WTC11 (cell line): ENCODE data around the gene ALDH9A1. TPM values are rescaled to one million over a fixed set of nuclear protein-coding genes. Genes with fewer than 3 reads are reported as not detected.
A peak's percentile ranks its signal among the peaks of the same experiment; 100 is the strongest.

Experiments
- ATAC-seq: fragments of 200-7000 bp; cut with Tn5 transposase; 2 replicates; pipeline ENCODE4 v1.10.0; 2021; ENCODE audit warnings: mild to moderate bottlenecking, moderate library complexity
- CTCF ChIA-PET: fragments of 300-600 bp; sonication (Branson Sonifier 250); formaldehyde crosslinking; loops from one replicate; lab custom pipeline; 2021; ENCODE audit warnings: antibody characterized with exemption; lab: Charles Lee
- POLR2A ChIA-PET: fragments of 350-600 bp; sonication (Branson Sonifier 250); formaldehyde crosslinking; loops from one replicate; lab custom pipeline; 2021; ENCODE audit warnings: antibody characterized with exemption; lab: Charles Lee
- DNase-seq: peaks from one replicate; pipeline ENCODE4 v3.0.0; 2021; ENCODE audit warnings: low spot score
- H3K27ac Mint-ChIP-seq: 2 replicates; pipeline ENCODE4 v1.8.0; 2021; ENCODE audit warnings: mixed read lengths
- H3K27me3 Mint-ChIP-seq: 2 replicates; pipeline ENCODE4 v1.8.0; 2021; ENCODE audit warnings: low read depth, mild to moderate bottlenecking, moderate library complexity, mixed read lengths
- H3K36me3 Mint-ChIP-seq: 2 replicates; pipeline ENCODE4 v1.8.0; 2021; ENCODE audit warnings: mixed read lengths
- H3K4me1 Mint-ChIP-seq: 2 replicates; pipeline ENCODE4 v1.8.0; 2022; ENCODE audit warnings: mixed read lengths
- H3K4me3 Mint-ChIP-seq: 2 replicates; pipeline ENCODE4 v1.8.0; 2021; ENCODE audit warnings: mild to moderate bottlenecking, moderate library complexity, mixed read lengths
- H3K9me3 Mint-ChIP-seq: 2 replicates; pipeline ENCODE4 v1.8.0; 2021; ENCODE audit warnings: mixed read lengths
- ATF6 ChIP-seq: sonication (generic); formaldehyde crosslinking; IDR thresholded peaks from 2 replicates; pipeline ENCODE4 v1.8.1; 2023; ENCODE audit warnings: mild to moderate bottlenecking, missing genetic modification reagents
- HMGXB4 ChIP-seq: sonication (generic); formaldehyde crosslinking; IDR thresholded peaks from 2 replicates; pipeline ENCODE4 v1.8.1; 2023; ENCODE audit warnings: mild to moderate bottlenecking, moderate library complexity, missing genetic modification reagents
- IRF1 ChIP-seq: sonication (generic); formaldehyde crosslinking; IDR thresholded peaks from 2 replicates; pipeline ENCODE4 v1.8.0; 2023; ENCODE audit warnings: missing genetic modification reagents
- JAZF1 ChIP-seq: fragments of 250-450 bp; sonication (Bioruptor Pico); IDR thresholded peaks from 2 replicates; pipeline ENCODE4 v1.9.0; 2021; ENCODE audit warnings: moderate library complexity, mild to moderate bottlenecking, inconsistent platforms
- MAX ChIP-seq: sonication (generic); formaldehyde crosslinking; IDR thresholded peaks from 2 replicates; pipeline ENCODE4 v1.8.0; 2022; ENCODE audit warnings: mild to moderate bottlenecking, missing genetic modification reagents
- NFATC4 ChIP-seq: fragments of 250-450 bp; sonication (Bioruptor Pico); IDR thresholded peaks from 2 replicates; pipeline ENCODE4 v1.9.0; 2021; ENCODE audit warnings: mild to moderate bottlenecking
- RORB ChIP-seq: fragments of 250-450 bp; sonication (Bioruptor Pico); IDR thresholded peaks from 2 replicates; pipeline ENCODE4 v1.9.0; 2021; ENCODE audit warnings: mild to moderate bottlenecking
- SMAD4 ChIP-seq: sonication (generic); formaldehyde crosslinking; IDR thresholded peaks from 2 replicates; pipeline ENCODE4 v1.8.0; 2022; ENCODE audit warnings: mild to moderate bottlenecking, missing genetic modification reagents
- SP1 ChIP-seq: sonication (generic); formaldehyde crosslinking; conservative IDR thresholded peaks from 2 replicates; pipeline ENCODE4 v1.8.1; 2022; ENCODE audit warnings: missing genetic modification reagents
- TEAD1 ChIP-seq: sonication (generic); formaldehyde crosslinking; IDR thresholded peaks from 2 replicates; pipeline ENCODE4 v1.8.0; 2022; ENCODE audit warnings: mild to moderate bottlenecking, missing genetic modification reagents
- TP53 ChIP-seq: sonication (generic); formaldehyde crosslinking; IDR thresholded peaks from 2 replicates; pipeline ENCODE4 v1.8.1; 2023; ENCODE audit warnings: mild to moderate bottlenecking, missing genetic modification reagents
- USF2 ChIP-seq: sonication (generic); formaldehyde crosslinking; IDR thresholded peaks from 2 replicates; pipeline ENCODE4 v1.8.1; 2023; ENCODE audit warnings: mild to moderate bottlenecking, missing genetic modification reagents, moderate library complexity
- ZBTB21 ChIP-seq: sonication (generic); formaldehyde crosslinking; IDR thresholded peaks from 2 replicates; pipeline ENCODE4 v1.8.1; 2023; ENCODE audit warnings: mild to moderate bottlenecking, missing genetic modification reagents, borderline replicate concordance
- ZNF263 ChIP-seq: sonication (generic); formaldehyde crosslinking; IDR thresholded peaks from 2 replicates; pipeline ENCODE4 v1.8.1; 2022; ENCODE audit warnings: low read depth, mild to moderate bottlenecking, moderate library complexity, missing genetic modification reagents
- ZNF317 ChIP-seq: sonication (generic); formaldehyde crosslinking; IDR thresholded peaks from 2 replicates; pipeline ENCODE4 v1.8.1; 2023; ENCODE audit warnings: low read depth, mild to moderate bottlenecking, moderate library complexity, missing genetic modification reagents, borderline replicate concordance
- ZNF423 ChIP-seq: fragments of 250-450 bp; sonication (Bioruptor Pico); IDR thresholded peaks from 2 replicates; pipeline ENCODE4 v2.1.2; 2022; ENCODE audit warnings: mild to moderate bottlenecking, moderate library complexity
- ZNF425 ChIP-seq: fragments of 250-450 bp; sonication (Bioruptor Pico); conservative IDR thresholded peaks from 2 replicates; pipeline ENCODE4 v1.9.0; 2021; ENCODE audit warnings: mild to moderate bottlenecking
- ZNF671 ChIP-seq: fragments of 250-450 bp; sonication (Bioruptor Pico); IDR thresholded peaks from 2 replicates; pipeline ENCODE4 v1.8.0; 2021; ENCODE audit warnings: mild to moderate bottlenecking
- total RNA-seq: library from RNA; stranded (reverse); gene quantifications from 3 replicates; pipeline ENCODE4 v1.2.3, GENCODE V29; 2021

The ALDH9A1 gene
- total RNA-seq, 1 experiment from 2014 or later, result 51.9 TPM

- H3K9me3 Mint-ChIP-seq, result no peaks in the 10 kb centered on the region
- TF ChIP-seq HMGXB4 (CRISPR knock-in tag) (0 out of 2 replicates have a peak, but pooled peaks have one; percentile 26), TEAD1 (CRISPR knock-in tag) (no peak)
Measured at GRCh38 chr1:165629848-165630628, 68.3 kb downstream of the ALDH9A1 start.

GRCh38 chr1:165629151-165629550 is 69.2 kb downstream of the ALDH9A1 start:
- CTCF ChIA-PET, result no interaction called here
- DNase-seq, result no peak
- Mint-ChIP-seq H3K4me1 (peaks cover 25% of the 10 kb centered on the region), H3K9me3 (no peaks in the 10 kb centered on the region), H3K27ac (no peak overlapping the region), H3K27me3 (no peaks in the 10 kb centered on the region; the same call in 1 of the 2 replicates), H3K36me3 (no peaks in the 10 kb centered on the region), H3K4me3 (no peak overlapping the region; the same call in 1 of the 2 replicates)
- TF ChIP-seq JAZF1 (CRISPR knock-in tag) (no peak), TP53 (no peak), USF2 (no peak), SP1 (CRISPR knock-in tag) (no peak), NFATC4 (no peak), ATF6 (CRISPR knock-in tag) (no peak), IRF1 (CRISPR knock-in tag) (no peak), SMAD4 (CRISPR knock-in tag) (no peak), ZNF423 (CRISPR knock-in tag) (no peak), RORB (CRISPR knock-in tag) (no peak), ZNF263 (CRISPR knock-in tag) (no peak), ZNF671 (CRISPR knock-in tag) (no peak), ZNF317 (no peak)
- POLR2A ChIA-PET, result no interaction called here
- no peak for ATAC-seq

More at GRCh38 chr1:165629848-165630628, 68.3 kb downstream of the ALDH9A1 start:
- ATAC-seq (peak; percentile 13), DNase-seq (peak; percentile 57)
- no peaks in the 10 kb centered on the region; the same call in 1 of the 2 replicates for H3K27me3 Mint-ChIP-seq
- no peaks in the 10 kb centered on the region for H3K36me3 Mint-ChIP-seq
- peaks cover 33% of the 10 kb centered on the region for H3K4me1 Mint-ChIP-seq
- peak overlapping the region; percentile 64 for H3K27ac Mint-ChIP-seq
- H3K4me3 Mint-ChIP-seq, result no peak overlapping the region
- ChIA-PET POLR2A (interaction anchor here (1.0 to 1.6 kb wide), 2 partner anchors 10 to 14 kb away, joined by 3 read pairs; no protein-coding TSS in a partner anchor), CTCF (interaction anchor here (0.9 to 1.7 kb wide), 4 partner anchors 28 to 223 kb away, joined by 3 to 7 read pairs (median 4); no protein-coding TSS in a partner anchor)

GRCh38 chr1:165628147-165628822 is 70.1 kb downstream of the ALDH9A1 start:
- Mint-ChIP-seq H3K27me3 (no peaks in the 10 kb centered on the region; the same call in 1 of the 2 replicates), H3K4me3 (no peak overlapping the region), H3K27ac (no peak overlapping the region), H3K36me3 (no peaks in the 10 kb centered on the region), H3K9me3 (no peaks in the 10 kb centered on the region), H3K4me1 (peaks cover 18% of the 10 kb centered on the region)
- ChIA-PET POLR2A (no interaction called here), CTCF (no interaction called here)
- ATAC-seq (no peak), DNase-seq (no peak)
- no peak for TF ChIP-seq ZBTB21 (CRISPR knock-in tag)
- no peak for TF ChIP-seq ZNF263 (CRISPR knock-in tag)
- TF ChIP-seq RORB (CRISPR knock-in tag), result no peak
- no peak for TF ChIP-seq HMGXB4 (CRISPR knock-in tag)
- no peak for TF ChIP-seq MAX (CRISPR knock-in tag)
- no peak for TF ChIP-seq SP1 (CRISPR knock-in tag)
- TF ChIP-seq ZNF425 (CRISPR knock-in tag), result no peak
